HL-60 (cell line): ENCODE data around the gene SH3TC2.

Experiments
- DNase-seq, 2 experiments: peaks; one replicate each; pipeline ENCODE4 v3.0.0-alpha.2; 2010 to 2020; ENCODE audit warnings: low read depth in 1 of 2, low spot score in 1 of 2
- H3K27ac ChIP-seq: fragments of 250-450 bp; sonication (Bioruptor Pico); replicated peaks from 2 replicates; pipeline ENCODE4 v1.5.1; 2020; ENCODE audit warnings: mild to moderate bottlenecking, moderate library complexity
- H3K27me3 ChIP-seq: fragments of 250-450 bp; sonication (Bioruptor Pico); 2 replicates; pipeline ENCODE4 v1.5.1; 2021; ENCODE audit warnings: mild to moderate bottlenecking, moderate library complexity; ENCODE audit not compliant: insufficient read depth, poor library complexity, severe bottlenecking
- H3K4me3 ChIP-seq: replicated peaks from 2 replicates; pipeline ENCODE4 v1.5.1; 2011; ENCODE audit warnings: mild to moderate bottlenecking, control low read depth, low read length; ENCODE audit not compliant: insufficient read depth
- GABPA ChIP-seq: IDR thresholded peaks from 2 replicates; pipeline ENCODE4 v1.6.1; 2012; ENCODE audit warnings: low read depth
- POLR2AphosphoS5 ChIP-seq: IDR thresholded peaks from 2 replicates; pipeline ENCODE4 v1.6.1; 2012; ENCODE audit warnings: low read depth
- SPI1 ChIP-seq: IDR thresholded peaks from 2 replicates; pipeline ENCODE4 v1.6.1; 2012; ENCODE audit warnings: low read depth, mild to moderate bottlenecking, borderline replicate concordance
- microRNA-seq: library from miRNA; unstranded; fragments of <30 nt; microRNA quantifications from one replicate; pipeline ENCODE4, GENCODE V29; 2018
- TF ChIP-seq, protein P1 (sequence below): IDR thresholded peaks from one replicate; pipeline ENCODE4 v1.5.1; 2011; ENCODE audit warnings: low read length, control low read depth, inconsistent platforms; ENCODE audit not compliant: insufficient read depth
- TF ChIP-seq, protein P2 (sequence below): IDR thresholded peaks from 2 replicates; pipeline ENCODE4 v1.6.1; 2012; ENCODE audit warnings: low read depth; ENCODE audit not compliant: insufficient replicate concordance

The SH3TC2 gene

DNA sequence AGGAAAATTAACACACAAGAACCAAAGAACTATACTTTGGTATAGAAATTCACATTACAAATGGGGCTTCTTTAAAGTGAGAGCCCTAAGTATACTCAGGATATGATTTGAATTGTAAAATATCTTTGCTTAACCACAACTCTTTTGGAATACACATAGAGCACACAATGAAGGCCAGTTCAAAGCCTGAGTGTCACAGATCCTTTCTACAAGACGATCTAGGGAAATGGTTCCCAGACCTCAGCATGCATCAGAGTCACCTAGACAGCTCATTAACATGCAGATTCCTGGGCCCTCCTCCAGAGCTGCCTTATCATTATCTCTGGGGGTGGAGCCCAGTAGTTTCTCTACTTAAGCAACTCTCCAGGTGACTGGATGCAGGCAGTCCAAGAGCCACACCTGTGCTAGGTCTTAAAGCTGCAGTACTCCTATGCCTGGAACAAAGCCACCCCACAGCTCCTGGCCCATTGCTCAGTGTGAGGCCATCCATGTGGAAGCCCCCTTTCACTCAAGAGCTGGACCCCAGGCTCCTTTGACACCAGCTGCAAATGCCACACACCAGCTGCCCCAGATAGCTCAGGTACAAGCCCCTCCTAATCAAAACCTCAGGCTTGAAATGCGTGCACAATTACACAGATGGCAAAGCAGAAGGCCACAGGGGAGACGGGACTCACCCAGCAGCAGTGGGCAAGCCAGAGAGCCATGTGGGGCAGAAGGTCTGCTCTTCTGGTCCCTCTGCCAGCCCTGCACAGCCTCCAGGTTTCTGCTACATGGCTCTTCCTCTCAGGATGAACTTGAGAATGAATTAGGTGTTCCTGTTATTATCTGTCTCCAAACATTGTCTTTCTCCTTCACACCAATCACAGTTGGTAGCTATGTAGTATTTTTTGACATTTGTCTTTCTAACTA lies 106.1 kb downstream of the SH3TC2 start:
- H3K27ac ChIP-seq = no peak overlapping the region
- no peaks in the 10 kb centered on the region for H3K27me3 ChIP-seq
- DNase-seq = no peak
- TF ChIP-seq, protein P1, sequence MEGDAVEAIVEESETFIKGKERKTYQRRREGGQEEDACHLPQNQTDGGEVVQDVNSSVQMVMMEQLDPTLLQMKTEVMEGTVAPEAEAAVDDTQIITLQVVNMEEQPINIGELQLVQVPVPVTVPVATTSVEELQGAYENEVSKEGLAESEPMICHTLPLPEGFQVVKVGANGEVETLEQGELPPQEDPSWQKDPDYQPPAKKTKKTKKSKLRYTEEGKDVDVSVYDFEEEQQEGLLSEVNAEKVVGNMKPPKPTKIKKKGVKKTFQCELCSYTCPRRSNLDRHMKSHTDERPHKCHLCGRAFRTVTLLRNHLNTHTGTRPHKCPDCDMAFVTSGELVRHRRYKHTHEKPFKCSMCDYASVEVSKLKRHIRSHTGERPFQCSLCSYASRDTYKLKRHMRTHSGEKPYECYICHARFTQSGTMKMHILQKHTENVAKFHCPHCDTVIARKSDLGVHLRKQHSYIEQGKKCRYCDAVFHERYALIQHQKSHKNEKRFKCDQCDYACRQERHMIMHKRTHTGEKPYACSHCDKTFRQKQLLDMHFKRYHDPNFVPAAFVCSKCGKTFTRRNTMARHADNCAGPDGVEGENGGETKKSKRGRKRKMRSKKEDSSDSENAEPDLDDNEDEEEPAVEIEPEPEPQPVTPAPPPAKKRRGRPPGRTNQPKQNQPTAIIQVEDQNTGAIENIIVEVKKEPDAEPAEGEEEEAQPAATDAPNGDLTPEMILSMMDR = no peak
- TF ChIP-seq, protein P2, sequence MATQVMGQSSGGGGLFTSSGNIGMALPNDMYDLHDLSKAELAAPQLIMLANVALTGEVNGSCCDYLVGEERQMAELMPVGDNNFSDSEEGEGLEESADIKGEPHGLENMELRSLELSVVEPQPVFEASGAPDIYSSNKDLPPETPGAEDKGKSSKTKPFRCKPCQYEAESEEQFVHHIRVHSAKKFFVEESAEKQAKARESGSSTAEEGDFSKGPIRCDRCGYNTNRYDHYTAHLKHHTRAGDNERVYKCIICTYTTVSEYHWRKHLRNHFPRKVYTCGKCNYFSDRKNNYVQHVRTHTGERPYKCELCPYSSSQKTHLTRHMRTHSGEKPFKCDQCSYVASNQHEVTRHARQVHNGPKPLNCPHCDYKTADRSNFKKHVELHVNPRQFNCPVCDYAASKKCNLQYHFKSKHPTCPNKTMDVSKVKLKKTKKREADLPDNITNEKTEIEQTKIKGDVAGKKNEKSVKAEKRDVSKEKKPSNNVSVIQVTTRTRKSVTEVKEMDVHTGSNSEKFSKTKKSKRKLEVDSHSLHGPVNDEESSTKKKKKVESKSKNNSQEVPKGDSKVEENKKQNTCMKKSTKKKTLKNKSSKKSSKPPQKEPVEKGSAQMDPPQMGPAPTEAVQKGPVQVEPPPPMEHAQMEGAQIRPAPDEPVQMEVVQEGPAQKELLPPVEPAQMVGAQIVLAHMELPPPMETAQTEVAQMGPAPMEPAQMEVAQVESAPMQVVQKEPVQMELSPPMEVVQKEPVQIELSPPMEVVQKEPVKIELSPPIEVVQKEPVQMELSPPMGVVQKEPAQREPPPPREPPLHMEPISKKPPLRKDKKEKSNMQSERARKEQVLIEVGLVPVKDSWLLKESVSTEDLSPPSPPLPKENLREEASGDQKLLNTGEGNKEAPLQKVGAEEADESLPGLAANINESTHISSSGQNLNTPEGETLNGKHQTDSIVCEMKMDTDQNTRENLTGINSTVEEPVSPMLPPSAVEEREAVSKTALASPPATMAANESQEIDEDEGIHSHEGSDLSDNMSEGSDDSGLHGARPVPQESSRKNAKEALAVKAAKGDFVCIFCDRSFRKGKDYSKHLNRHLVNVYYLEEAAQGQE = no peak
- TF ChIP-seq GABPA (no peak), POLR2AphosphoS5 (no peak), SPI1 (no peak)
- H3K4me3 ChIP-seq = no peak overlapping the region

Small RNA genes lying within 50 kb of the gene (microRNA-seq; reads per million reads assigned to microRNA genes)
- 11.5 reads per million, percentile 35 among the genes with 10 or more reads in this experiment for gene MIR584
